Gastroesophageal sphincter (tissue), 4 donors: ENCODE results near the gene CEP112. TPM values are rescaled to one million over a fixed set of nuclear protein-coding genes. Genes with fewer than 3 reads are reported as not detected.

Experiments used
- ATAC-seq: fragments of 150-250 bp; one replicate; pipeline ENCODE4 v1.9.1; 2016; ENCODE audit warnings: mild to moderate bottlenecking, moderate library complexity
- H3K27ac ChIP-seq, 4 donors: fragments of 200-600 bp; sonication (generic) in 3 of 4; 1 replicate in 3 of 4; 2 replicates in 1 of 4; pipeline ENCODE4 v1.5.1; 2016 to 2019
- H3K27me3 ChIP-seq: fragments of 200-600 bp; sonication (generic); one replicate; pipeline ENCODE4 v1.5.1; 2019
- H3K36me3 ChIP-seq, 2 donors: fragments of 200-600 bp; sonication (generic); one replicate each; pipeline ENCODE4 v1.5.1; 2019; ENCODE audit warnings: control low read depth in 1 of 2
- H3K4me1 ChIP-seq, 3 donors: fragments of 200-600 bp; sonication (generic); 1 replicate in 2 of 3; 2 replicates in 1 of 3; pipeline ENCODE4 v1.5.1; 2016 to 2019; ENCODE audit warnings: control low read depth in 2 of 3
- H3K4me3 ChIP-seq, 2 donors: fragments of 200-600 bp; sonication (generic); one replicate each; pipeline ENCODE4 v1.5.1; 2019; ENCODE audit warnings: mild to moderate bottlenecking in 1 of 2, moderate library complexity in 1 of 2
- H3K9me3 ChIP-seq, 3 donors: fragments of 200-600 bp; sonication (generic); one replicate each; pipeline ENCODE4 v1.5.1; 2017 to 2019; ENCODE audit warnings: control low read depth in 2 of 3
- CTCF ChIP-seq, 4 experiments: fragments of 200-600 bp in 2 of 4; fragments of 450-650 bp in 2 of 4; sonication (generic) in 1 of 4; IDR thresholded peaks; one replicate each; pipeline ENCODE4 v1.5.1; 2017 to 2019; ENCODE audit warnings: antibody characterized with exemption in 4 of 4, mild to moderate bottlenecking in 2 of 4, moderate library complexity in 2 of 4
- EP300 ChIP-seq: sonication (generic); formaldehyde crosslinking; IDR thresholded peaks from one replicate; pipeline ENCODE4 v1.6.1; 2017; ENCODE audit warnings: antibody characterized with exemption, mild to moderate bottlenecking
- POLR2A ChIP-seq, 2 donors: fragments of 450-650 bp; IDR thresholded peaks; one replicate each; pipeline ENCODE4 v1.6.1; 2017; ENCODE audit warnings: antibody characterized with exemption in 2 of 2, mild to moderate bottlenecking in 2 of 2, moderate library complexity in 1 of 2
- POLR2AphosphoS5 ChIP-seq: sonication (generic); formaldehyde crosslinking; IDR thresholded peaks from one replicate; pipeline ENCODE4 v1.6.1; 2017; ENCODE audit warnings: antibody characterized with exemption
- WGBS, 2 donors: methylation state at CpG; one replicate each; pipeline ENCODE4 v1.1.5; 2018; ENCODE audit warnings: low coverage in 1 of 2; 5-methylcytosine and 5-hydroxymethylcytosine counted together
- total RNA-seq, 4 donors: library from RNA; depleted of rRNA; stranded (reverse); fragments of >200 nt; gene quantifications; one replicate each; pipeline ENCODE4 v1.1.0, GENCODE V29; 2016

CEP112 gene
- total RNA-seq, 4 donors from 2014 or later: 21.9 to 38.2 (median 27.0) TPM

GRCh38 chr17:65755799-65756198 lies 436.1 kb downstream of the CEP112 start:
- Histone ChIP-seq H3K27ac (no peak overlapping the region), H3K36me3 (no peaks in the 10 kb centered on the region), H3K4me1 (peaks cover 9 to 25% (median 9%) of the 10 kb centered on the region in 3 donors), H3K27me3 (no peaks in the 10 kb centered on the region), H3K9me3 (no peaks in the 10 kb centered on the region), H3K4me3 (no peak overlapping the region)
- ATAC-seq: no peak
- TF ChIP-seq CTCF (IDR thresholded peaks at IDR 0.05) (no peak), POLR2A (IDR thresholded peaks at IDR 0.05) (no peak), POLR2AphosphoS5 (no peak), EP300 (no peak)

GRCh38 chr17:65754630-65755029 lies 437.3 kb downstream of the CEP112 start:
- ATAC-seq: no peak
- H3K27me3 ChIP-seq: no peaks in the 10 kb centered on the region
- no peaks in the 10 kb centered on the region for H3K36me3 ChIP-seq
- H3K27ac ChIP-seq: no peak overlapping the region
- H3K4me3 ChIP-seq: no peak overlapping the region
- peaks cover 9 to 35% (median 12%) of the 10 kb centered on the region in 3 donors for H3K4me1 ChIP-seq
- TF ChIP-seq EP300 (no peak), POLR2A (IDR thresholded peaks at IDR 0.05) (no peak), CTCF (IDR thresholded peaks at IDR 0.05) (no peak), POLR2AphosphoS5 (no peak)
- WGBS, 2 donors: 80 to 88% methylated on average over 2 to 5 of the region's 7 CpGs
- H3K9me3 ChIP-seq: no peaks in the 10 kb centered on the region

- no peaks in the 10 kb centered on the region for H3K27me3 ChIP-seq
- TF ChIP-seq POLR2AphosphoS5 (no peak), CTCF (IDR thresholded peaks at IDR 0.05) (no peak), POLR2A (IDR thresholded peaks at IDR 0.05) (no peak), EP300 (no peak)
- no peaks in the 10 kb centered on the region for H3K9me3 ChIP-seq
- H3K4me1 ChIP-seq: peaks cover 9 to 35% (median 12%) of the 10 kb centered on the region in 3 donors
- no peaks in the 10 kb centered on the region for H3K36me3 ChIP-seq
- no peak overlapping the region for H3K27ac ChIP-seq
- ATAC-seq: no peak
- H3K4me3 ChIP-seq: no peak overlapping the region
- WGBS, 2 donors: 92 to 100% methylated on average over 2 of the region's 2 CpGs
These were observed 437.9 kb downstream of the CEP112 start for GRCh38 chr17:65754081-65754480.

- no peak for ATAC-seq
- no peaks in the 10 kb centered on the region for H3K36me3 ChIP-seq
- no peak overlapping the region for H3K27ac ChIP-seq
- no peak for TF ChIP-seq EP300
- TF ChIP-seq POLR2AphosphoS5: no peak
- no peak for TF ChIP-seq CTCF (IDR thresholded peaks at IDR 0.05)
- TF ChIP-seq POLR2A (IDR thresholded peaks at IDR 0.05): no peak
- peaks cover 9 to 39% (median 12%) of the 10 kb centered on the region in 3 donors for H3K4me1 ChIP-seq
- no peaks in the 10 kb centered on the region for H3K27me3 ChIP-seq
- no peak overlapping the region for H3K4me3 ChIP-seq
- no peaks in the 10 kb centered on the region for H3K9me3 ChIP-seq
- WGBS, 2 donors: 38 to 56% methylated on average over 3 to 4 of the region's 4 CpGs
These were observed 438.6 kb downstream of the CEP112 start for GRCh38 chr17:65753348-65753747.

GRCh38 chr17:65751263-65751662 lies 440.7 kb downstream of the CEP112 start:
- TF ChIP-seq EP300: no peak
- TF ChIP-seq CTCF (IDR thresholded peaks at IDR 0.05): no peak
- no peak for TF ChIP-seq POLR2A (IDR thresholded peaks at IDR 0.05)
- TF ChIP-seq POLR2AphosphoS5: no peak
- no peak for ATAC-seq
- H3K27ac ChIP-seq: peak overlapping the region in 3 of 4 donors; percentile 40 to 61 (median 50)
- no peak overlapping the region for H3K4me3 ChIP-seq
- no peaks in the 10 kb centered on the region for H3K9me3 ChIP-seq
- no peaks in the 10 kb centered on the region for H3K27me3 ChIP-seq
- 47% methylated on average over 5 of the region's 5 CpGs; no CpG with 5 or more reads in 1 of the 2 donors for WGBS, 2 donors
- H3K36me3 ChIP-seq: no peaks in the 10 kb centered on the region
- peaks cover 9 to 47% (median 12%) of the 10 kb centered on the region in 3 donors for H3K4me1 ChIP-seq
